Inflammatory macrophage treated with lipopolysaccharide for 4 hours (primary cell): ENCODE results near the gene CLDN34.

Experiments used
- DNase-seq: peaks from one replicate; pipeline ENCODE4 v3.0.0-alpha.2; 2020

Gene CLDN34

GRCh38 chrX:9966775-9967408 lies at the start of gene CLDN34:
CLDN34 (plus strand) TSS chrX:9967358; CDS start chrX:9967358, 0 bp downstream.
- no peak for DNase-seq

- DNase-seq = no peak
Measured at GRCh38 chrX:9917861-9918260, 49.3 kb upstream of the CLDN34 start.

- no peak for DNase-seq
Measured at GRCh38 chrX:9919632-9920172, 47.5 kb upstream of the CLDN34 start.

GRCh38 chrX:9921407-9921806 lies 45.8 kb upstream of the CLDN34 start:
- DNase-seq = no peak

GRCh38 chrX:9923357-9923756 lies 43.8 kb upstream of the CLDN34 start:
- no peak for DNase-seq

- DNase-seq = no peak
Measured at GRCh38 chrX:9926002-9926401, 41.2 kb upstream of the CLDN34 start.

GRCh38 chrX:9927698-9928482 lies 39.3 kb upstream of the CLDN34 start:
- DNase-seq = no peak

- DNase-seq = no peak
Measured at GRCh38 chrX:9935436-9935835, 31.7 kb upstream of the CLDN34 start.

- no peak for DNase-seq
Measured at GRCh38 chrX:9937761-9938160, 29.4 kb upstream of the CLDN34 start.

- DNase-seq = no peak
Measured at GRCh38 chrX:9938516-9938915, 28.6 kb upstream of the CLDN34 start.

GRCh38 chrX:9940421-9940820 lies 26.7 kb upstream of the CLDN34 start:
- DNase-seq = no peak

GRCh38 chrX:9942086-9942485 lies 25.1 kb upstream of the CLDN34 start:
- peak; percentile 27 for DNase-seq

- DNase-seq = no peak
Measured at GRCh38 chrX:9943420-9943819, 23.7 kb upstream of the CLDN34 start.

GRCh38 chrX:9947131-9947794 lies 19.9 kb upstream of the CLDN34 start:
- DNase-seq = no peak

GRCh38 chrX:9948406-9948805 lies 18.8 kb upstream of the CLDN34 start:
- DNase-seq = no peak

- no peak for DNase-seq
Measured at GRCh38 chrX:9952300-9952699, 14.9 kb upstream of the CLDN34 start.

GRCh38 chrX:9953396-9953795 lies 13.8 kb upstream of the CLDN34 start:
- DNase-seq = peak; percentile 24

GRCh38 chrX:9955506-9955905 lies 11.7 kb upstream of the CLDN34 start:
- DNase-seq = no peak

- DNase-seq = no peak
Measured at GRCh38 chrX:9957743-9958142, 9.4 kb upstream of the CLDN34 start.

GRCh38 chrX:9958183-9958582 lies 9.0 kb upstream of the CLDN34 start:
- DNase-seq = no peak

- no peak for DNase-seq
Measured at GRCh38 chrX:9961750-9962149, 5.4 kb upstream of the CLDN34 start.

GRCh38 chrX:9977635-9978034 lies 10.5 kb downstream of the CLDN34 start:
- no peak for DNase-seq

- DNase-seq = no peak
Measured at GRCh38 chrX:9980401-9980800, 13.2 kb downstream of the CLDN34 start.

GRCh38 chrX:9980927-9981326 lies 13.8 kb downstream of the CLDN34 start:
- no peak for DNase-seq
